Astrocyte of the hippocampus (primary cell): ENCODE results near the gene ROR1.

Source experiments
- DNase-seq: peaks from one replicate; pipeline ENCODE4 v3.0.0; 2011; ENCODE audit warnings: low read depth, low spot score

The ROR1 gene

DNA sequence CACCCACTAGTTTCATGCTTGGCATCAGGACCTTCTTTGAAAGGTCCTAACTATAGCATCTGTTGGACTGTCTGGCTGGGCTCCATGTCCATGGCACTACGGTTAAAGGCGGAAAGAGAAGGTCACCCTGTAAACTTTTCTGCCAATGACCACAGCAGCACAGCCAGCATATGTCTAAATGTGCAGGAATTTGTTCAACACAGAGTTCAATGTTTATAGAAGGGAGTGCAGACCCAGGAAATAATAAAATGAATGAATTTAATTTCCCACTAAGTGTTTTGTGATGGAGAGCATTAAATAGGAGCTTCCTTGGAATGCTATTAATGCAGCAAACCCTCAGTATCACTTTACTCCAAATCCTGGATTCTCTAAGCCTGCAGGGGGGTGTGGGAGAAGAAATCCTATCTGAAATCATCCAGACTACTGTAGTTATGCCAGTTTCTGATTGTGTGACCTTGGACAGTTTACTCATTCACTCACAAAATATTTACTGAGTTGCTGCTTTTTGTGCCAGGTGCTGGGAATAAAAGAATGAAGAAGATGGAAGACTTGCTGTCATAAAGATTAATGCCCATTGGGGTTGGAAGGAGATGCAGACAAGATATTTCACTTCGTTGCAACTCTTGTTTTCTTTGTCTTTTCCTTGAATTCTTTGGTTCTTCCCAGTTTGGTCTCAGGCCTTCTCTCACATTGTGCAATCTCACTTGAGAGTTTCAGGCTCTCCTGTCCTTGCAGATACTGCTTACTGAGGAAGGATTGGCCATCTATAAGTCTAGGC, 195.0 kb downstream of the ROR1 start:
- DNase-seq: no peak

DNA sequence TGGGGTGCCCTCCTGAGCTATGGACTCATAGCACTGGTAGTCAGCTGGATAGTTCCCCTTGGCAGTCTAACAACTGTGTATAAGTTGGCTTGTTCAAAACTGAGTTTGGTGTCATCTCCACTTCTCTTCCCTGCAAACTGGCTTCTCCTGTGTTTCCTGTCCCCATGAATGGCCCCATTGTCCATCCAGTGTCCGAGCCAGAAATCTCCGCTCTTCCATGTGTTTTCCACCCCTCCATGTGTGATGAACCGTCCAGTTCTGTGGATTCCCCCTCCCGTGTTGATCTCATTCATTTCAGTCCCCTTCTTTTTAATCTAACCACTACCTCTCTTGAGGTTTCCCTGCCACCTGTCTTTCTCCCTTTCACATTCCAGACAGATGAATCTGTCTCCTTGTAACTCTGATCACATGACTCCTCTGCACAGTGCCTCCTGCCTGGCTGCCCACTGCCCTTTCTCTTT, 195.7 kb downstream of the ROR1 start:
- peak; percentile 65 for DNase-seq

DNA sequence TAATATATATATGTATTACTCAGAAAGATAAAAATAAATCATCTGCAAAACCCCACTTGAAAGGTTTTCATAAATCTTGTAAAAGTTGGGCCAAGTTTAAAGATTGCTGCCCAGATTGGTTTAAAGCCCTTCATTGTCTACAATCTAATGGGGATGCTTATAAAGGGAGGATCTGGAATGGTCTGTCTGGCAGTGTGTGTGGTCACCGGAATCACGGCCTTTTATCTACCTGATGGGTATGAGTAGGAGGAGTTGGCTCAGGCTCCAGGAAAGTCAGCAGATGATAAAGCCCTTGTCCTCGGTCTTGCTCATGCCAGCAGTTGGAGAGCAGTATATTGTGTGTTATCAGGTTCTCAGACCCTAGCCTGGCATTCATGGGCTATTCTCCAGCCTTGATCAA, 197.7 kb downstream of the ROR1 start:
- DNase-seq: no peak

DNA sequence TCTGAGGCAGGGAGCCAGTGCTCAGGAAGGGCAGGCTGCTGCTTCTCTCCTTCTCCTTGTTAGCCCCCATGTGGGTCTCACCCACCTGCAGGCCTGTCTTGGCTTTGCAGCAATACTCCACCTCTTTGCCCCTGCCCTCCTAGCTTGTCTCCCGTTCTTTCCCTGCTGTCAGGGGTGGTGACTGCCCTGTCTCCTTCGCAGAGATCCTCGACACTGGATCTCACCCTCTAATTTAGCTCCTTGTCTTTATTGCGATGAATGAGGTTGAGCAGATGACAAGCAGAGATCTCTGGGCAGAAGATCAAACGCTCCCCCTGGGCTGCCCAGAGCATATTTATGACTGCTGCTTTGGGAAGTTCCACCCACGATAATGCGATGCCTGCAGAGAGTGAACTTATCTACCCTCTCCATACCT, 199.2 kb downstream of the ROR1 start:
- DNase-seq: no peak

DNA sequence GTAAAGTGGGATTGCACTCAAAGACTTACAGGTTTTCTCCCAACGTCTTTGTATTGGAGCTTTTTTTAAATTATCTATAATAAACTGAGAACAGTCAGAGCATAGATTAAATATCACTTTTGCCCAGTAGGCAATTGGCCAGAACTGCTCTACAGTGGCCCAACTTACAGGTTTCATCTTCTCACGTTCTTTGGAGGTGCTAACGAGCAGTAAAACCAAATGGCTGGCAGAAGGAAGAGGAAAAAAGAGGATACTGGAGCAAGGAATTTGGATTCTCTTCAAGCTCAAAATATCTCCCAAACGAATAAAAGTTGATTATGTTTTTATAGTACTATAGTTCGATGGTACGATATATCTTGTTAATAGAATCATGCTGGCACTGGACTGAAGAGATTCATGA, 201.1 kb downstream of the ROR1 start:
- DNase-seq: no peak

DNA sequence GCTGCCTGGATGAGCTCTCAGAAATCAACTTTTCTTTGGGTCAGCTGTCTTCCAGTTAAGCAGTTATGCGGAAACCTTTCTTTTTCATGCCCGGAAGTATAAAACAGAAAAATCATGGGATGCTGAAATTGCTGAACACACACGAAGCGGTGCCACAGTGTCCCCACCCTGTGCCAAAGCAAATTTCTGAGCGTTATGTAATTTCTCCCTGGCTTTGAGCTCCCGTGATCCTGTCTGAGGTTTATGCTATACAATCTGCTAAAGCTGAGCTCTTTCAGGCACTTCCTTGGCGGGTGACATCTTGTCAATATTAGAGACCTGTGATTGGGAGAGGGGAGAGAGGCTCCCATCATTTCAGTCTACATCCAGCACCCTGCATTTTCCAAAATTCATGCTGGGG, 201.7 kb downstream of the ROR1 start:
- no peak for DNase-seq

DNA sequence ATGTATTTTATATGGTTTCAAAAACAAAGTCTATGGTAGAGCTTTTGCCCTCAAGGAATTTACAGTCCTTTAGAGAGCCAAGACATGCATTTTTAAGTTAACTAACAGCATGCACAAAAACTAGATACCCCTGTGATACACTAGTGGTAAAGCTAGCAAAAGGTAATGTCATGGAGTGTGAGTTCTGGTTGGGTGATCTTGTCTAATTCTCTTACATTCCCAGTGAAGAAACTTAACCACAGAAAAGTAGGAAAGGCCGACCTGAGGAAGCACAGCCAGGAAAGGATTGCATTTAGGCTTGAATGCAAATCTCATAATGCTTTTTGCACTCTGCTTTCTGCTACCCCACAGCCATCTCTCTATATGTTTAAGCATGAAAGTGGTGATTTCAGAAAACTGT, 202.2 kb downstream of the ROR1 start:
- DNase-seq: no peak

DNA sequence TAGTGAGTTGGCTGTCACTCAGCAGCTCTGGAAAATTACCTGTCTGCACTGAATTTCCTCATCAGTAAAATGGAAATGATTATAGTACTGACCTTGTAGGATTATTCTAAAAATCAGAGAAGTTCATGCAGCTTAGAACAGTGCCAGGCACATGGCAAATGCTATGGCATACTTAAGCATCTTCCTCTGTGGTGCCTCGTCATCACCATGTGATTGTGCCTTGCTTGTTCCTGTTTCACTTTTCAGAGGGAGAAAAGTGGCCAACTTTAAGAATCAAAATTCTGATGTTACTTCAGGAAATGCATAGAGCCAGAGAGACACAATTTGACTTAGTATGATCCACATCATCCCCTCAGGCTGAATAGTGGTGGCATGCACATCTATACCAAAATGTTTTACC, 203.6 kb downstream of the ROR1 start:
- DNase-seq: no peak

DNA sequence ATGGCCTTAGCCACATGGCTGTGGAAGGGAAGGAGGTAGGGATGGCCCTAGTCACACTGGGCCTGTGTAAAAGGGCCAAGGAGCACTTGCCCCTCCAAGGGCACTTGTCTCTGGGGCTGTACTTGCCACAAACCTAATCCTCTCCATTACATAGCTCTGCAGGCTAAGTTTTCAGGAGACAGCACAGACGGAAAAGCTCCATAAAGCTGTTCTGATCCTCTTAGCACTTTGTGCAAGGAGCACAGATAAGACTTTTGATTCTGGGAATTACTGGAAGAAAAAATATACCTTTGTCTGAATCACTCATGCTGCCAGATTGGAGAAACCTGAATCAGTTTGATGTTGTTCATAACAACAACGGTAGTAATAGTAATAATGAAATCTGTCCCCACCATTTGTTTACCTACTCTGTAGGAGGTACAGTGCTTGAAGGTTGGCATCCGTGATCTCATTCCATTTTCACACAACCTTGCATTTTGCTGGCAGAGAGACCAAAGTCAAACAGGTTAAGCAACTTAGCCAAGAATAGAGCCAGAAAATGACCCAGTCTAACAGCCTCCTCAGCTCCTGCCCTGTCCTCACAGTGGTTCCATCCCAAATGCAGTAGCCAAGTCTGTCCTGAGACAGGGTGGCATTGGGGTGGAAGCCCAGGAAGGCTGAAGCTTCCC, 207.1 kb downstream of the ROR1 start:
- DNase-seq: peak; percentile 36

DNA sequence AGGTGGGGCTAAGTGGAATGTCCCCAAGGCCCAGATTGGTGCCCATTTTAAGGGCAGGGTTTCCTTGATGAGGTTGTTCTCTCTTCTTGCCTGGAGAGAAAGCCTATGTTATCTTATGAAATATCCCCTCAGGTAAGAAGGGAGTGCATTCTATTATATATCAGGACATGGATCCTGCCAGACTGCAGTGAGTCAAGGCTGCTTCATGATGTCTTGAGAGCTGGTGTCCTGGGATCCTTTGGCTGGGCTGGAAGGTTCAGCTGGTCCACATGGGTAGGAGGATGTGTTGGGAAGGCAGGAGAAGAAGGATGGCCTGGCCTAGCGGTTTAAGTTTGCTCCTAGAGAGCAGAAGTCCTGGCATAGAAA, 207.6 kb downstream of the ROR1 start:
- no peak for DNase-seq

DNA sequence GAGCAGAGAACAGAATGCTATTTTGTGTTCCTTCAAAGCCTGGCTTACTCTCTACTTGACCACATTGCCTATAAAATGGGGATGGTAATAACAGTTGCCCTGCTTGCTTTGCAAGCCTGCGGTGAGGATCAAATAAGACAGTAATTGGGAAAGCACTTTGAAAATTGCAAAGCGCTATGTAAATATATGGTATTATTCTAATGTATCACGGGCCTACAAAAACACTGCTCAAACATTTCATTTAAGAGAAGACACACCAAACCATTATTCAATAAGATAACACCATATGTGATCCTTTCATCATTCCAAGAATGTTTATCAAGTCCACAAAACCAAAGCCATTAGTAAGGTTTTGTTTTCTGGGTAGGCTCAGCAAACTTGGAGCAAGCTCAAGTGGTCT, 208.4 kb downstream of the ROR1 start:
- no peak for DNase-seq

DNA sequence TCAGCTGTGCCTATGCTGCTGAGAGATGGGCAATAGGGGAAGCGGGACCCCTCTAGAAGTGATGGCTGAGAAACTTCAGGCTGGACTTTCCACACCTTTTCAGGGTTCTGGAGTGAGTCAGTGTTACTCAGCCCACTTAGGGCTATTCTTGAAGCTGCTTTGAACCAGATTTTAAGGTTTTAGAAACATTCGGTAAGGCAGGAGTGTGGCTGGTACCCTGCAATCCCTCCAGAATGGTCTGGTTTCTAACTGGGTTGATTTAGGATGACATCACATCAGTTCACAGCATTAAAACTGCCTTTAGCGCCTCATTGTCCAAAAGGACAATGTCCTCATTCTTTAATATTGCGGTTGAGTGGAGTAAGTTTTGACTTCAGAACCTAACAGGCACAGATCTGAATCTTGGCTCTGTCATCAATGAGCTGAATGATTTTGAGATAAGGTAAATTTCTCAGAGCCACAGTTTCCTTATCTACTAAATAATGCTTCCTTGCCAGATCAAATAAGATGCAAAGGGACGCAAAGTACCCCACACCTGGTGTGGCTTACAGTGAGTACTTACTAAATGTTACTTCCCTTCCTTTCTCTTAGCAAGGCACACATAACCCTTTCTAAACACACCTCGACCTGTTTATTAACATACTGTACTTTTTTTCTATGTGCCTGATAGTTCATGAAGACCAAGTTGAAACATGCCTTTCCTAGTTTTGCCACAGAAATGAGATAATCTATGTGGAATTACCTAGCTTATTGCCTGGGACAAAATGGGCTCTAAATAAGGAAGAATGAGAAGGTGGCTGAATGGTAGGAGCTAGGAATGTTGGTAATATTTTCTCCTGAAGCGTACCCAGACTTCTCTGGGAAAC, 209.8 kb downstream of the ROR1 start:
- DNase-seq: peak; percentile 49

DNA sequence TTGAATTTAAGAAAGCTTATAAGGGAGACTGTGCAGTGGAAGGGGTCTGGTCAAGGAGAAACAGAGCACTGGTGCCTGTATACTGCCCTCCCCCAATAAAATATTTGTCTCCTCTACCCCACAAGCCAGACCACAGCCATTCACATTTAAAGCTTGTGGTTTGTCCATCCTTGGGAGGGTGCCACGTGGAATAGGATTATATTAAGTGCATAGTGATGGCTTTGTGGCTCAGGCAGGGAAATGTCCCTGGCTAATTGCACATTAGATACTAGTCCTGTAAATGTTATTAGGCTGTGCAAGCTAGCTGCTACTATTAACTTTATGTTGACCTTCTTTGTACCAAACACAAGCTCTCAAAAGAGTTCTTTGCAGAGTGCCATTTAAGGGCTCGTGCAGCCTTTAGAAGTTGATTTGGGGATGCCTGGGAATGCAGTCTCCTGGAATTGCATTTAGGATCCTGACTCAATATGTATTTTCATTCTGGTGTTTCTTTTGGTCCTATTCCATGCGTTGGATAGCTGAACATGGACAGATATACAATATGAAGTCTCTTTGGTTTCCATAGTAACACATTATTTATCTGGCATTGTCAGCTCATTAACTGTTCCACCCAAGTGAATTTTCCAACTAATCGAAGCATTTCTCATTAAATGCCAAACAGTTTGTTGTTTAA, 210.6 kb downstream of the ROR1 start:
- peak; percentile 93 for DNase-seq

DNA sequence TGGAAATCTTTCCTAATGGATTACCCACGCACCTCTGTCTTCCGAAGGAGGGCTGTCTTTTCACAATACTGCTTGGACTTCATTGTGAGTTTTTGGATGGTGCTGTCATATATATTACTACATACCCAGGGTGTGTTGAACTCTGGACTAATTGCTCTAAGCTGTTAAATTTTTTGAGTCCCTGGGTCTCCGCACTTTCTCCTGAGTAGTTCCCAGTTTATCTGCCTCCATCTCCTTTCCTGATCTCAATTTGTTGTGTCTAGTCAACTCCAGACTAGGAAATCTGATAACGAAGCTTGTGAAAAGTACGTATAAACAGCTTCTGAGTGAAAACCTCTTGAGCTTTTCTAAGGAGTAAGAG, 211.1 kb downstream of the ROR1 start:
- no peak for DNase-seq

DNA sequence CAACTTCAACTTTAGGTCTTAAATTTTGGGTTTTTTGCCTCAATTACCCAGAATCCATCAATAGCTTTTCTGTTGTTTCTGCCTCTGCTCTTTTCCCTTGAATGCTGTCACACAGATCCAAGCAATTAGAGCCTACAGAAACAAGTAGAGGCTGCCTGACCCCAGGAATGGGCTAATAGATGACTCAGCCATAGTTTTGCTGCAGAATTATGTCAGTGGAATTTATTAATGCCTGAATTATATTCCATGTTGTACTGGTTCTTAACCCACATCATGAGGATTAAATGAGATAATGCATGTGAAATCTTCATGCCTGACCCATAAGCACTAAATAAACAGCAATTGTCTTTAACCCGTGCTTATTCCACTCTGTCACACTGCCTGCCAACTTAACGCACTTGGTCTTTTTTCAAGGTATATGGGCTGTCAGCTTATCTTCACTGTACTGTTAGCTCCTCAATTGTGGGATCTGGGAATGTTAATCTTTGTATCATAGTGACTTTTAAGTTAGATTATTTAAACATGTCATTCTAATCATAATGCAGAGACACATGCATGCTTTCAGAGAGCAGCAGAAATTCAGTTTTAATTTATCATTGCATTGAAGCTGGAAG, 213.3 kb downstream of the ROR1 start:
- peak; percentile 72 for DNase-seq

DNA sequence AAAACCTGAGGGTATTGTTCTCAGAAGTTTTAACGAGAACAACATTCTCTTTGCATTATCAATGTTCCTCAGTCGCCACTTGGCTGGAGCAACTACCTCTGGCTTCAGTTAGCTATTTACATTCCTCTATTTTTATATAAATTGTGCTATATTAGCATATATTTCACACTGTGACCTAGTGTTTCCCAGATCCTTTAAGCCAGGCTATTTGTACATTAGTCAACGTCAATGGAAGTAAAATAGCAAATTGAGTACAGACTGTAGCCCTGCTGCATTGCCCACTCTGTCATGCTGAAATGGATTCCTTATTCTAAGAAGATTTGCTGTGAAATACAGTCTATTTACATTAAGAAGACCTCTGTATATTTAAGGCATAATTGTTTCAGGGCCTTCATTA, 213.8 kb downstream of the ROR1 start:
- no peak for DNase-seq

DNA sequence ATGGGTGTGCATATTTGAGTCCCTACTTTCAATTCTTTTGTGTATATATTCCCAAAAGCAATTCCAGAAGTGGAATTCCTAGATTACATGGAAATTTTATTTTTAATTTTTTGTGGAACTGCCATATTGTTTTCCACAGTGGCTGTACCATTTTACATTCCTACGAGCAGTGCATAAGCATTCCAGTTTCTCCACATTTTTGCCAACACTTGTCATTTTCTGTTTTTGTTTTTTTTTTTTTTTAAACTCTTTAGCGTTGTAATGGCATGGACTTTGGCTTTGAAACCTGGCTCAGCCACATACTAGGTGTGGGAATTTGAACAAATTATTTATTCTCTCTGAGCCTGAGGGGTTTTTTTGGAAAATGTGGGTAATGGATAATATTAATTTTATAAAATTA, 215.1 kb downstream of the ROR1 start:
- no peak for DNase-seq

DNA sequence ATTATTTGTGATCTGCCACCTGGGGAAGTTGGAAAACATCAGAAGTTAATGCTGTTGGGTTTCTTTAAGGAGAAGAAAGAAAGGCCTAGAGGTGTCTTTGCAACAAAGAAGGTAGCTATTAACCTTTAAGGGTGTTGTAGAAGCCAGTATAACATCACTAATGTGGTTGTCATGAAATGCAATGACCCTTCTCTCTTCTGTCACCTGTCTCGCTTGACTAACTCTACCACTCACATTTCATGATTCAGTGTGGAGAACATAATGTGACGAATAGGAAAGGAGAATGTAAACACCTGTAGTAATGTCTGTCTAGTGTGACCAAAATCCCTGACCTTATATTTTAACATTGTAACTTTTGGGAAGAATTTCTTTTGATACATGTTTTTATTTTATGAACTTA, 217.9 kb downstream of the ROR1 start:
- no peak for DNase-seq

DNA sequence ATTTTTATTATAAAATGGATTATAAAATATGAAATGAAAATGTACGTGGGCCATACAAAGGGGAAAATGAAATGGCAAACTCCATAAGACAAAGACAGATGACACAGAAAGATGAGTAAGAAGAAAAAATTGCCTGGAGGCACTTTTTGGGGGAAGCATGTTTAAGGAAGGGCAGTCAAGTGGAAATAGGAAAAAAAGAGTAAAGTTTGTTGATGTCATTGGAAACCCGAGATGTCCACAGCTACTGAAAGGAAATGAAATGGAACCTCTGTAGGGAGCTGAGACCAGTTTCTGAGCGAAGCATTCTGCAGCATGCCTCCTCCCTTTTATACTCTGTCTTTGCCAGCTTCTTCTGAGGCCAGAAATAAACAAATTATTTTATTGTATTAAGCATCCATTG, 226.2 kb downstream of the ROR1 start:
- DNase-seq: no peak

DNA sequence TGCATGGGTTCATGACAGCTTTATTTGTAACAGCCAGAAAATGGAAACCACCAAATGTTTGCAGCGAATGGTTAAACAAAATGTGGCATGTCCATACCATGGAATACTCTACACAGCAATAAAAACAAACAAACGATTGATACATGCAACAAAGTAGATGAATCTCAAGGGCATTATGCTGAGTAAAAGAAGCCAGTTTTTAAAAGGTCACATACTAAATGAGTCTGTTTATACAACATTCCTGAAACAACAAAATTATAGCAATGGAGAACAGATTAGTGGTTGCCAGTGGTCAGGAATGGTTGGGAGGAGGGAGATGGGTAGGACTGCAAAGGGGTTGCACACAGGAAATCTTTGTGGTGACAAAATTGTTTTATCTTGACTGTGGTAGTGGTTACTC, 227.2 kb downstream of the ROR1 start:
- no peak for DNase-seq

DNA sequence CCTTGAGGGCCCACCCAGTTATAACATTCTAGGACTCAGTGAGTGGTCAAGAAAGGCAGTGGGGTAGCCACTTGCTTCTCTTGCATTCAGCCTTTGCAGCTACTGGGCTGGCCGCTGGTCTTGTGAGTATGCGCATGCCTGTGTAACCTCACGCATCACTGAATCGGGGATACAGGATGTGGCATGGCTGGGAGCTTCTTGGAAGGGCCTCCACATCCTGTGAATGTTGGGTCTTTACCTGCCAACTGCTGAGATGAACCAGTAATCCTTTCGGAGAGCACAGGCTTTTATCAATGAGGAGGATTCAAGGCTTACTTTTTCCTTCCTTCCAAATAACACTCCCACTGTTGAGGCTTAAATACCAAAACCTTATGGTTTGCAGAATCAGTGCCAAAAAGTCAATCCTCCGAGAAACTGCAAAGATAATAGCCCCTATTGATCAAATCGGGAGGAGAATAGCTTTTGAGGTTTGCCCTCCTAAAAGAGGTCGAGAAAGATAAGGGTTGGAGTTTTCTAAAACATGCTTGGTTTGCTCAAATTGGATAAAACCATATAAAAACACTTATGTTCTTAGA, 230.7 kb downstream of the ROR1 start:
- peak; percentile 49 for DNase-seq
